ENCODE measurements around the gene COPZ2.

DNA sequence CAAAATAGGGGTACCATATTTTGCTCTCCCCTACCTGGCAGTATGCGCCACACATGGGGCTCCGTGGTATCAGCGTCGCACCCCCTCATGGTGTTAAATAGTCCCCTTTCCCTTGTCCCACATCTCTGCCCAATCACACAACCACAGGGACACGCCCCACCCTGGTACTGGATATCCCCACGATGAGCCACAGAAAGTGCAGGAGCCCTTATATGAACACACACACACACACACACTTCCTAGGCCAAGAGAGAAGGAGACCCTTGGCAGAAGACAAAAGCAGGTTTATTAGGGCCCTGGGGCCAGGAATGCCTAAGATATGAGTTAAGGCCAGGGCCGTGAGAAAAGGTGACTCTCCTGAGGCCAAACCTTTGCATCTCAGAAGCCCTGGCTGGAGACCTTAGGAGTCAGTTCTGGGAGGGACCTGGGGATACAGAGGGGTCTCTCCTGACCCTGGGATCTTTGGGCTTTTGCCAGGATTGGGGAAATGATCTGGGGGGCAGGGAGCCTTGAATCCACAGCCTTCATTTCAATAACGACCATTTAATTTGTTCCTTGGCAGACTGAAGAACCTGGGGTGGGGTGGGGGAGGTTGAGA, 11.6 kb downstream of the COPZ2 start:
- TF ChIP-seq, protein P1, sequence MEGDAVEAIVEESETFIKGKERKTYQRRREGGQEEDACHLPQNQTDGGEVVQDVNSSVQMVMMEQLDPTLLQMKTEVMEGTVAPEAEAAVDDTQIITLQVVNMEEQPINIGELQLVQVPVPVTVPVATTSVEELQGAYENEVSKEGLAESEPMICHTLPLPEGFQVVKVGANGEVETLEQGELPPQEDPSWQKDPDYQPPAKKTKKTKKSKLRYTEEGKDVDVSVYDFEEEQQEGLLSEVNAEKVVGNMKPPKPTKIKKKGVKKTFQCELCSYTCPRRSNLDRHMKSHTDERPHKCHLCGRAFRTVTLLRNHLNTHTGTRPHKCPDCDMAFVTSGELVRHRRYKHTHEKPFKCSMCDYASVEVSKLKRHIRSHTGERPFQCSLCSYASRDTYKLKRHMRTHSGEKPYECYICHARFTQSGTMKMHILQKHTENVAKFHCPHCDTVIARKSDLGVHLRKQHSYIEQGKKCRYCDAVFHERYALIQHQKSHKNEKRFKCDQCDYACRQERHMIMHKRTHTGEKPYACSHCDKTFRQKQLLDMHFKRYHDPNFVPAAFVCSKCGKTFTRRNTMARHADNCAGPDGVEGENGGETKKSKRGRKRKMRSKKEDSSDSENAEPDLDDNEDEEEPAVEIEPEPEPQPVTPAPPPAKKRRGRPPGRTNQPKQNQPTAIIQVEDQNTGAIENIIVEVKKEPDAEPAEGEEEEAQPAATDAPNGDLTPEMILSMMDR (conservative IDR thresholded peaks at IDR 0.05; ENCODE audit: low read length), result no peak
- TF ChIP-seq EZH2phosphoT487 (IDR thresholded peaks at IDR 0.05; ENCODE audit: borderline replicate concordance), result no peak

Data from Loucy (cell line).